Esophagus muscularis mucosa (tissue), 4 donors: Measurements from ENCODE around the gene HIVEP2. TPM values are rescaled to one million over a fixed set of nuclear protein-coding genes. Genes with fewer than 3 reads are reported as not detected.

Experiments
- DNase-seq: peaks from one replicate; pipeline ENCODE4 v3.0.0-alpha.2; 2017; ENCODE audit errors: extremely low spot score
- H3K27ac ChIP-seq, 4 donors: fragments of 200-600 bp; sonication (generic); replicated peaks in 1 of 4; 1 replicate in 3 of 4; 2 replicates in 1 of 4; pipeline ENCODE4 v1.5.1; 2016 to 2019; ENCODE audit warnings: mild to moderate bottlenecking in 1 of 4
- H3K27me3 ChIP-seq, 4 donors: fragments of 200-600 bp; sonication (generic); one replicate each; pipeline versions ENCODE4 v1.5.1 to v1.6.0; 2016 to 2019
- H3K36me3 ChIP-seq, 4 donors: fragments of 200-600 bp; sonication (generic); one replicate each; pipeline ENCODE4 v1.5.1; 2016 to 2019
- H3K4me1 ChIP-seq, 4 donors: fragments of 200-600 bp; sonication (generic); one replicate each; pipeline ENCODE4 v1.5.1; 2016 to 2019
- H3K4me3 ChIP-seq, 4 donors: fragments of 200-600 bp; sonication (generic); 1 replicate in 2 of 4; 2 replicates in 2 of 4; pipeline ENCODE4 v1.5.1; 2016 to 2019; ENCODE audit warnings: mild to moderate bottlenecking in 4 of 4, moderate library complexity in 1 of 4
- H3K9me3 ChIP-seq, 4 donors: fragments of 200-600 bp; sonication (generic); 1 replicate in 3 of 4; 2 replicates in 1 of 4; pipeline ENCODE4 v1.5.1; 2016 to 2019
- EP300 ChIP-seq: sonication (generic); formaldehyde crosslinking; IDR thresholded peaks from one replicate; pipeline ENCODE4 v1.6.1; 2017; ENCODE audit warnings: antibody characterized with exemption
- POLR2A ChIP-seq: fragments of 450-650 bp; IDR thresholded peaks from one replicate; pipeline ENCODE4 v1.6.1; 2017; ENCODE audit warnings: antibody characterized with exemption, moderate library complexity, mild to moderate bottlenecking, low read depth
- POLR2AphosphoS5 ChIP-seq, 2 donors: sonication (generic); formaldehyde crosslinking; IDR thresholded peaks; one replicate each; pipeline ENCODE4 v1.6.1; 2017; ENCODE audit warnings: antibody characterized with exemption in 2 of 2
- WGBS: methylation state at CpG from one replicate; pipeline ENCODE4 v1.1.5; 2018; 5-methylcytosine and 5-hydroxymethylcytosine counted together
- intact Hi-C: fragments of 100-400 bp; cut with DNase I; formaldehyde crosslinking; loops from one replicate; pipeline ENCODE4 v1.15.1; 2023
- total RNA-seq, 4 donors: library from RNA; depleted of rRNA; stranded (reverse); fragments of >200 nt; gene quantifications; one replicate each; pipeline versions ENCODE4 v1.1.0 to v1.2.1, GENCODE V29; 2016
- TF ChIP-seq, protein P1 (sequence below), 3 experiments: fragments of 200-600 bp in 2 of 3; fragments of 450-650 bp in 1 of 3; sonication (generic) in 2 of 3; IDR thresholded peaks; one replicate each; pipeline ENCODE4 v1.5.1; 2017 to 2019; ENCODE audit warnings: antibody characterized with exemption in 3 of 3, mild to moderate bottlenecking in 2 of 3, moderate library complexity in 1 of 3

Gene HIVEP2
- total RNA-seq, 4 donors from 2014 or later = 20.3 to 29.3 (median 22.1) TPM

DNA sequence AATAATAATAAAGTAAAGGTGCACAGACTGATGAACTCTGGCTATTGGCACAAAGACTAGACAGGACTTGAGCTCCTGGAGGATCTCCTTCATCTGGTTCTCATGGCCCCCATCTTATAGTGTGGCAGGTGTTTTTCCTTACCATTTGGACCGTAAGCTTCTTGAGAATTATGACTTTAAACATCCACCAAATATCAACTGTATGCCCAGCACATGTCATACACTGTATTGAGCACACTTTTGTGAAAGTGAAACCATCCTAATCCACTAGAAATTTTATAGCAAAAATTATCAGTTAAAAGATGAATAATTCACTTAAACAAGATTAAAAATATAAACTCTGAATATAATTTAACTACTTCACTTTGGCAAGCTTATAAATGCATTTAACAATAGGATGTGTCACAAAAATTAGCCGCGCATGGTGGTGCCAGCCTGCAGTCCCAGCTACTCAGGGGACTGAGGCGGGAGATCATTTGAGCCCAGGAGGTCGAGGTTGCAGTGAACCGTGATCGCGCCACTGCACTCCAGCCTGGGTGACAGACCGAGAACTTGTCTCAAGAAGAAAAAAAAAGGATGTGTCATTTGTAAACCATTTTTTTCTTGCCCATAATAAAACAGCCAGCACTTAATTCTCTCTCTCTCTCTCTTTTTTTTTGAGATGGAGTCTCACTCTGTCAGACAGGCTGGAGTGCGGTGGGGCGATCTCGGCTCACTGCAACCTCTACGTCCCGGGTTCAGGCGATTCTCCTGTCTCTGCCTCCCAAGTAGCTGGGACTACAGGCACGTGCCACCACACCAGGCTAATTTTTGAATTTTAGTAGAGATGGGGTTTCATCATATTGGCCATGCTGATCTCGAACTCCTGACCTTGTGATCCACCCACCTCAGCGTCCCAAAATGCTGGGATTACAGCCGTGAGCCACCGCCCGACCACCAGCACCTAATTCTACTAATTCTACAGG is 9.1 kb downstream of the HIVEP2 start:
- peaks cover 10 to 40% (median 30%) of the 10 kb centered on the region in 4 donors for H3K4me1 ChIP-seq
- no peaks in the 10 kb centered on the region for H3K9me3 ChIP-seq
- DNase-seq = no peak
- H3K36me3 ChIP-seq = no peaks in the 10 kb centered on the region
- no peaks in the 10 kb centered on the region for H3K27me3 ChIP-seq
- WGBS = 98% methylated on average over 21 of the region's 21 CpGs
- no peak overlapping the region for H3K4me3 ChIP-seq
- TF ChIP-seq EP300 (no peak), POLR2AphosphoS5 (IDR thresholded peaks at IDR 0.05) (no peak), POLR2A (no peak)
- TF ChIP-seq, protein P1, sequence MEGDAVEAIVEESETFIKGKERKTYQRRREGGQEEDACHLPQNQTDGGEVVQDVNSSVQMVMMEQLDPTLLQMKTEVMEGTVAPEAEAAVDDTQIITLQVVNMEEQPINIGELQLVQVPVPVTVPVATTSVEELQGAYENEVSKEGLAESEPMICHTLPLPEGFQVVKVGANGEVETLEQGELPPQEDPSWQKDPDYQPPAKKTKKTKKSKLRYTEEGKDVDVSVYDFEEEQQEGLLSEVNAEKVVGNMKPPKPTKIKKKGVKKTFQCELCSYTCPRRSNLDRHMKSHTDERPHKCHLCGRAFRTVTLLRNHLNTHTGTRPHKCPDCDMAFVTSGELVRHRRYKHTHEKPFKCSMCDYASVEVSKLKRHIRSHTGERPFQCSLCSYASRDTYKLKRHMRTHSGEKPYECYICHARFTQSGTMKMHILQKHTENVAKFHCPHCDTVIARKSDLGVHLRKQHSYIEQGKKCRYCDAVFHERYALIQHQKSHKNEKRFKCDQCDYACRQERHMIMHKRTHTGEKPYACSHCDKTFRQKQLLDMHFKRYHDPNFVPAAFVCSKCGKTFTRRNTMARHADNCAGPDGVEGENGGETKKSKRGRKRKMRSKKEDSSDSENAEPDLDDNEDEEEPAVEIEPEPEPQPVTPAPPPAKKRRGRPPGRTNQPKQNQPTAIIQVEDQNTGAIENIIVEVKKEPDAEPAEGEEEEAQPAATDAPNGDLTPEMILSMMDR (IDR thresholded peaks at IDR 0.05) = no peak
- intact Hi-C loops = loop anchor here (5.0 kb wide), 1 partner anchor 69 kb away; no protein-coding TSS in a partner anchor
- H3K27ac ChIP-seq = no peak overlapping the region

DNA sequence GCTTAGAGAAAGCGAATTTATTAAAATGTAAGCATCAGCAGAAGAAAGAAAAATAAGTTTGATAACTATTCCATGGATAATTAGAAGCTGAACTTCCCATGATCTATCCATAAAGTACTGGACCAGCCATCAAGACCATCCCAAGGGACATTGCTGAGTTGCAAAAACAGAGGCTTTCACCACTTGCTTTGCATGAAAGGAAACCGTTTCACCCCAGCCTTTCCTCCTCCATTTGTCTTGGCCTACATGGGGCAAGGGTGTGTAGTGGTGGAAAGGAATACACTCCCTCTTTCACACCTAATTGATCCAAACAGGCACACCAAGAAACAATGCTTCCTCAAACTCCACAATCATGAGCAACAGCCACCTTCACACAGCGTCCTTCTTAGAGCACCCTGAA is 10.4 kb downstream of the HIVEP2 start:
- no peak for TF ChIP-seq POLR2A
- no peak for TF ChIP-seq EP300
- TF ChIP-seq POLR2AphosphoS5 (IDR thresholded peaks at IDR 0.05) = no peak
- TF ChIP-seq, protein P1 (IDR thresholded peaks at IDR 0.05) = no peak
- Histone ChIP-seq H3K36me3 (no peaks in the 10 kb centered on the region), H3K9me3 (no peaks in the 10 kb centered on the region), H3K4me1 (peaks cover 10 to 40% (median 29%) of the 10 kb centered on the region in 4 donors), H3K27me3 (no peaks in the 10 kb centered on the region), H3K4me3 (no peak overlapping the region), H3K27ac (no peak overlapping the region)
- WGBS = 66% methylated on average over 3 of the region's 3 CpGs
- intact Hi-C loops = no loop called here
- no peak for DNase-seq

DNA sequence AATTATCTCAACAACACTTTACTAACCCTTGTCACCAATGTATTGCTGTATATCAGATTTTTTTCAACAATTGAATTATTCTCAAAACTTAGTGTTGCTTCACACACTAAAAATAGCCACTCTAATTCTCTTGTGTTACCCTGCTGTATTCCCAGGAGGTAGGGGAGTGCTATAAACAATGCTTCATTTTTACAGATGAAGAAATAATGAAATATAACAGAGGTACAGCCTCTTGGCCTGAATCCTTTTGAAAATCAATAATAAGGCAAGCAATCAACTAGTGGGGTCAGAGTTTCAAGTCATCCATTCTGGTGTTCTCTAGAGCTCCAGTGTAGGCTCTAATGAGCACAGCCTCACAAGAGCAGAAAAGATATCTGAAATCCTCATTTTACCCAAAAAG is 10.9 kb downstream of the HIVEP2 start:
- intact Hi-C loops = no loop called here
- no peaks in the 10 kb centered on the region for H3K36me3 ChIP-seq
- H3K27me3 ChIP-seq = no peaks in the 10 kb centered on the region
- H3K4me1 ChIP-seq = peaks cover 10 to 40% (median 27%) of the 10 kb centered on the region in 4 donors
- H3K27ac ChIP-seq = no peak overlapping the region
- no peak for TF ChIP-seq EP300
- TF ChIP-seq, protein P1 (IDR thresholded peaks at IDR 0.05) = no peak
- H3K9me3 ChIP-seq = no peaks in the 10 kb centered on the region
- no peak overlapping the region for H3K4me3 ChIP-seq
- no peak for DNase-seq

DNA sequence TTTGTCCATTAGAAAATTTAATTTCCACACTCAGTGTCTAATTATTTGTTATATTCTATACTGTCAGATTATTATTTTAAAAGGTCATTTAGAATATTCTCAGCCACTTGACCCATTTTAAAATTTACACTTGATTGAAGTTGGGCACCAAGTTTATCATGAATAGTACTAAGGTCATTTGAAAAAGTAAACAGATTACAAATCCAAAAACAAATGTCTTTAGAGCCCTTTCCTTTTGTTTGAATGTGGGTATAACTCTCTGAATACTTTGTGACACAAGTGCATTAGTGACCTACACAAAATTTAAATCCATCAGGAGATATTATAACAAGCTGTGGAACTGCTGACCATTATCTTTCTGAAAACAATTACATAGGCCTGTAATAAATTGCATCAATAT is 11.3 kb downstream of the HIVEP2 start:
- TF ChIP-seq POLR2AphosphoS5 (IDR thresholded peaks at IDR 0.05) = no peak
- TF ChIP-seq, protein P1 (IDR thresholded peaks at IDR 0.05) = no peak
- TF ChIP-seq EP300 = no peak
- TF ChIP-seq POLR2A = no peak
- intact Hi-C loops = no loop called here

More for the DNA sequence above, 11.3 kb downstream of the HIVEP2 start:
- Histone ChIP-seq H3K27me3 (no peaks in the 10 kb centered on the region), H3K36me3 (no peaks in the 10 kb centered on the region), H3K9me3 (no peaks in the 10 kb centered on the region), H3K27ac (no peak overlapping the region), H3K4me1 (peaks cover 11 to 38% (median 28%) of the 10 kb centered on the region in 4 donors), H3K4me3 (no peak overlapping the region)
- DNase-seq = no peak
